HG02763 (cell line): ENCODE data around the gene LKAAEAR1.
"Not testable (repeated sequence)": the region's sequence is repeated elsewhere in the genome, so short reads cannot be mapped to it uniquely, and the experiment has no call there.

Experiments used
- ATAC-seq: cut with Tn5 transposase; IDR thresholded peaks from one replicate; pipeline ENCODE4 v1.9.1; 2021; ENCODE audit warnings: mild to moderate bottlenecking, moderate library complexity; ENCODE audit not compliant: unreplicated experiment

The LKAAEAR1 gene

DNA sequence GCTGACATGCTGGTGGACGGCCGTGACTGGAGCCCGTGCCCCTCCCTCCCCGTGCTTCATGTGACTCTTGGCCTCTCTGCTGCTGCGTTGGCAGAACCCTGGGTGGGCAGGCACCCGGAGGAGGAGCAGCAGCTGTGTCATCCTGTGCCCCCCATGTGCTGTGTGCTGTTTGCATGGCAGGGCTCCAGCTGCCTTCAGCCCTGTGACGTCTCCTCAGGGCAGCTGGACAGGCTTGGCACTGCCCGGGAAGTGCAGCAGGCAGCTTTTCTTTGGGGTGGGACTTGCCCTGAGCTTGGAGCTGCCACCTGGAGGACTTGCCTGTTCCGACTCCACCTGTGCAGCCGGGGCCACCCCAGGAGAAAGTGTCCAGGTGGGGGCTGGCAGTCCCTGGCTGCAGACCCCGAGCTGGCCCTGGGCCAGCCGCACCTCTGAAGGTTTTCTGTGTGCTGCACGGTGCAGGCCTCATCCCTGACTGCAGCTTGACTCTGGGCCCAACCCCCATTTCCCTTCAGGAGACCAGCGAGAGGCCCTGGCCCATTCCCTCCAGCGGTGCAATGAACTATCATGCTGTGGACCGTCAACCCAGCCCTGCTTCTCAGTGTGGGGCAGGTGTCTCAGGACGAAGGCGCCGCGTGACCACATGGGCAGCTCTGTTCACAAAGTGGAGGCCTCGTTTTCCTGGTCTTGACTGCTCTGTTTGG is 15.0 kb upstream of the LKAAEAR1 start:
- no peak for ATAC-seq

DNA sequence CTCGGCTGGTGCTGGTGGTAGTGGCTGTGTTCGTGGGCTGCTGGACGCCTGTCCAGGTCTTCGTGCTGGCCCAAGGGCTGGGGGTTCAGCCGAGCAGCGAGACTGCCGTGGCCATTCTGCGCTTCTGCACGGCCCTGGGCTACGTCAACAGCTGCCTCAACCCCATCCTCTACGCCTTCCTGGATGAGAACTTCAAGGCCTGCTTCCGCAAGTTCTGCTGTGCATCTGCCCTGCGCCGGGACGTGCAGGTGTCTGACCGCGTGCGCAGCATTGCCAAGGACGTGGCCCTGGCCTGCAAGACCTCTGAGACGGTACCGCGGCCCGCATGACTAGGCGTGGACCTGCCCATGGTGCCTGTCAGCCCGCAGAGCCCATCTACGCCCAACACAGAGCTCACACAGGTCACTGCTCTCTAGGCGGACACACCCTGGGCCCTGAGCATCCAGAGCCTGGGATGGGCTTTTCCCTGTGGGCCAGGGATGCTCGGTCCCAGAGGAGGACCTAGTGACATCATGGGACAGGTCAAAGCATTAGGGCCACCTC is 14.3 kb upstream of the LKAAEAR1 start:
- ATAC-seq = no peak

DNA sequence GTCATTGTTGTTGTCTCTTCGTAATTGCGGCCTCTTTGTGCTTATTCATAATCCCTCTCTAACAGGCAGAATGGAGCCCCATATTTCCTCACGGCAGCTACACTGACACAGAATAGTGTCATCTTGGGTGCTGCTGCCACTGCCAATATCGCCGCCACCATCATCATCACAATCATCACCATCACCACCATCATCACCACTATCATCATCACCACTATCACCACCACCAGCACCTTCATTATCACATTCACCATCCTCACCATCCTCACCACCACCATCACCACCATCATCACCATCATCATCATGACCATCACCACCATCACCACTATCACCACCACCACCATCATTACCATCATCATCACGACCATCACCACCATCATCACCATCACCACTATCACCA is 12.3 kb upstream of the LKAAEAR1 start:
- no peak for ATAC-seq

DNA sequence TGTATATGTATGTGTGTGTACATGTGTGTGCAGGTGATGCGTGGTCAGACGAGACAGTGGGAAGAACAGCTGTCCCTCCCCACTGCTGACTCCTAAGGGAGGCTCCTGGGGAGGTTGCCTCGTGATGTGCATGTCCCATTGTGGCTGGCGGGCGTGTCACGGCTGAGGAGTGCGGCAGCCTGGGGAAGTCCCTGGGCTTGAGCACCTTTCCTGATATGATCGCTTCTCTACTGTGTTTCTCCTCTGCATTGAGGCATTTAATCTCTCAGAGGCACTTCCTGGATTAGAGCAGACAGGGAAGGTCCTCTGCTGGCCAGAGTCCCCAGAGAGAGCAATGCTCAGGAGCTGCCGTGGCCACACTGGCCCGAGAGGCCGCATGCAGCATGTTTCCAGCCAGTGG is 11.7 kb upstream of the LKAAEAR1 start:
- no peak for ATAC-seq

DNA sequence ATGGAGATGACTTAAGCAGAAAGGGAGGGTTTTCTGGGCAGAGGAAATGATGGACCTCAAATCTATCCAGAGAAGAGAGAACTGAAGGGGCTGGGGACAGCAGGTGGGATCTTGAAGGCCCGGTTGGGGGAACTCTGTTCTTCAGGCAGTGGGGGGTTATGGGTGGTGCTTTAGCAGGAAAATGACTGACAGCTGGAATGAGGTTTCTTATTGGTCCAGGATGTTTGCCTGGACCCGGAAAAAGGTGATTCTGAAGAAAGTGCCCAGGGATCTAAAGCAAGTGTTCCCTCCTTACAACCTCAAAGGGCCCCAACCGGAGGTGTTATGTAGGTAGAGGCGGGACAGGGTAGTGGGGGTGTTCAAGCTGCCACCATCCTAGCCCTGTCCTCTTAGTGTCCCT is 11.3 kb upstream of the LKAAEAR1 start:
- no peak for ATAC-seq

DNA sequence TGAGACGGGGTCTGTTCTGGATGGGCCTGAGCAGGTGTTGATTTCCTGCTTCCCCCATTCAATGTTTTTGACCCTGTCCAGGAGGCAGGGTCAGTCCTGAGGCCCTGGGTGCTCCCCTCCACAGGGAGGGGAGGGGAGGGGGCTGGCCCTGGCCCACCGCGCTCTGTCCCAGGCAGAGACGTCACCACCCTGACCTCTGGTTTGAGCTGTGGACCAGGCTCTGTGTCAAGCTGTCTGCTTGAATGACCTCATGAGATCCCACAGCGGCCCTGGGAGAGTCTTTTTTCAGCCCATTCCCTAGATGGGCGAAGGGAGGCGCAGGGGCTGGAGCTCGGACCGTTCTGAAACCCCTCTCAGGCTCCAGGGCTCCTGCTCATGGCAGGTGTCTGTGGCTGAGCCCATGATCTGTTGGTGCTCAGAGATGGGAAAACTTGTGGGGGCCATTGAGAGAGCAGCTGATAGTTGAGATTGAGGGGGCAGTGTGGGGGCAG is 8.9 kb upstream of the LKAAEAR1 start:
- no peak for ATAC-seq

DNA sequence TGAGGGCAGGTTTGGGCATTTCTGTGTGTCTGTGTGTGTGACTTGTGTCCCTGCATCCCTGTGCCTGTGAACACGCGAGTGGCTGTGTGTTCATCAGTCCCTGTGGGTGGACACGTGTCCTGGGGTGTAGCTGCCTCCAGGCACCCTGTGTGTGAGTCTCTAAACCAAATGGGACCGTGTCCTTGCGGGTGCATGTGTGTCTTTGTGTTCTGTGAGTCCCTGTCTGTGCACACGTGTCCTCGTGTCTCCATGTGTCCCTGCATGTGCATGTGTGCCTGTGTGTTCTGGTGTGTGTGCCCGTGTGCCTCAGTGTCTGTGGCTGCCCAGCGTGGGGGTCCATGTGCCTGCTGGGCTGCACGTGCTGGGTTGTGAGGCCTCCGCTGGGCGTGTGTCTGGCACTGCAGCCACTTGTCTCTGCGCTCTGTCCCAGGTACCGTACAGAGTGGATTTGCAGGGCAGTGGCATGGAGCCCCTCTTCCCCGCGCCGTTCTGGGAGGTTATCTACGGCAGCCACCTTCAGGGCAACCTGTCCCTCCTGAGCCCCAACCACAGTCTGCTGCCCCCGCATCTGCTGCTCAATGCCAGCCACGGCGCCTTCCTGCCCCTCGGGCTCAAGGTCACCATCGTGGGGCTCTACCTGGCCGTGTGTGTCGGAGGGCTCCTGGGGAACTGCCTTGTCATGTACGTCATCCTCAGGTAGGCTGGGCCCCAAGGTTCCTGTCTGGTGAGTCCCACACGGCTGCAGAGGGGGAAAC is 8.2 kb upstream of the LKAAEAR1 start:
- ATAC-seq = no peak

DNA sequence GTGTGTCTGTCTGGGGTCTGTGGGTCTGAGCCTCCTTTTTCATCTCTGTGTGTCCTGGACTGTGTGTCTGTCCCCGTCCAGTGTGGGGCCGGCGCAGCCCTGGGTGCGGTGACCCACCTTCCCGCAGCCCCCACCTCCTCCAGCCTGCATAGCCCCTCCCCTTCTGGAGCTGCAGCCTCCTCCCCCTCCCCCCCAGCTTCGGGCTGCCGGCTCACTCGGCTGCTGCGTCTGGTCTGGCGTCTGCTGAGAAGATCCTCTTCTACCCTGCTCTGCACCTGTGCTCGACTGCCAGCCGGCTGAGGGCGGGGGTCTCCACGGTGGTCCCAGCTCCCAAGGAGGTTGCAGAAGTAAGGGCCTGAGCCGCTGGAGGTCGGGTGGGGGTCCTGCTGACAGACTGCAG is 7.6 kb upstream of the LKAAEAR1 start:
- no peak for ATAC-seq

DNA sequence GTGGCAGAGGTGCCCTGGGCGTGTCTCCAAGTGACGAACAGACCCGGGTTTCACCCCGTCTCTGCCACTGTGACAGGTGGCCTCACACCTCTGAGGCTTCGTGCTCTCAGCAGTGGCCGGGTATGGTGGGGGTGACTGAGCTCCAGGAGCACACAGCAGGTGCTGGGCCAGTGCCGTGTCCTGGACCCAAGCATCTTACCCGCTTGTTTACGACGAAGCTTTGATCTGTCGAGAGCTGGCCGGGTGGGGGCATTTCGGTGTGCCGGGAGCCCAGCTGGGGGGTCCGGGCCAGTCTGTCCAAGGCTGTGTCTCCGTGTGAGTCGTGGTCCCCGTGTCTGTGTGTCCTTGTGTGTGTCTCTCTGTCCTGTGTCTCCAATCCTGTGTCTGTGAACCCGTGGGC is 7.1 kb upstream of the LKAAEAR1 start:
- ATAC-seq = no peak

DNA sequence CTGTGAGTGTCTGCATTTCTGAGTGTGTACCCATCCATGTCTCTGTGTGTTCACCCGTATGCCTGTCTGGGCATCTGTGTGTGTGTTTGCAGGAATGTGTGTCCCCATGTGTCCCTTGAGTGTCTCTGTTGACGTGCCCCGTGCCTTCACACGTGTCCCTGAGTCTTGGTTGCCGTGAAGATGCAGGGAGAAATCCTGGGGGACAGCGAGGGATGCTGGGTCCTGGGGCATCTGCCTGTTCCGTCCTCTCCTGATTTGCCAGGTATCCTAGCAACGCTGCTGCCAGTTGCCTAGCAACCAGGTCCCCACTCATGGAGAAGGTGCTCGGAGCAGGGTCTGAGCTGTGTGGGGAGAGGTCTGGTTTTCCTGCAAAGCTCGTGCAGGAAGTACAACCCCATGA is 6.0 kb upstream of the LKAAEAR1 start:
- no peak for ATAC-seq

DNA sequence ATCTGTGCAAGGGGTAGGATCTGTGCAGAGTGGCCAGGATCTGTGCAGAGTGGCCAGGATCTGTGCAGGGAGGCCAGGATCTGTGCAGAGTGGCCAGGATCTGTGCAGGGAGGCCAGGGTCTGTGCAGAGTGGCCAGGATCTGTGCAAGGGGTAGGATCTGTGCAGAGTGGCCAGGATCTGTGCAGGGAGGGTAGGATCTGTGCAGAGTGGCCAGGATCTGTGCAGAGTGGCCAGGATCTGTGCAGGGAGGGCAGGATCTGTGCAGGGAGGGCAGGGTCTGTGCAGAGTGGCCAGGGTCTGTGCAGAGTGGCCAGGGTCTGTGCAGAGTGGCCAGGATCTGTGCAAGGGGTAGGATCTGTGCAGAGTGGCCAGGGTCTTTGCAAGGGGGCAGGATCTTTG is 4.4 kb upstream of the LKAAEAR1 start:
- ATAC-seq = not testable (repeated sequence)

DNA sequence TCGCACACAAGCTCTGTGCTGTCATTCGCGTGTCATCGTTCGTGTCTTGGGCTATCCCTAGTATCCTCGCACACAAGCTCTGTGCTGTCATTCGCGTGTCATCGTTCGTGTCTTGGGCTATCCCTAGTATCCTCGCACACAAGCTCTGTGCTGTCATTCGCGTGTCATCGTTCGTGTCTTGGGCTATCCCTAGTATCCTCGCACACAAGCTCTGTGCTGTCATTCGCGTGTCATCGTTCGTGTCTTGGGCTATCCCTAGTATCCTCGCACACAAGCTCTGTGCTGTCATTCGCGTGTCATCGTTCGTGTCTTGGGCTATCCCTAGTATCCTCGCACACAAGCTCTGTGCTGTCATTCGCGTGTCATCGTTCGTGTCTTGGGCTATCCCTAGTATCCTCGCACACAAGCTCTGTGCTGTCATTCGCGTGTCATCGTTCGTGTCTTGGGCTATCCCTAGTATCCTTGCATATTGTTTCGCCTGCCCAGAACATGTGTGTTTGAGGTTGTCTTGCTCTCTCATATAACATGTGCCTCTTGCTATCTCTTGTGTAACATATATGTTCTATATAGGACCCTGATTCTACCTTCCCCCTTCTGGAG is 3.1 kb upstream of the LKAAEAR1 start:
- ATAC-seq = not testable (repeated sequence)

DNA sequence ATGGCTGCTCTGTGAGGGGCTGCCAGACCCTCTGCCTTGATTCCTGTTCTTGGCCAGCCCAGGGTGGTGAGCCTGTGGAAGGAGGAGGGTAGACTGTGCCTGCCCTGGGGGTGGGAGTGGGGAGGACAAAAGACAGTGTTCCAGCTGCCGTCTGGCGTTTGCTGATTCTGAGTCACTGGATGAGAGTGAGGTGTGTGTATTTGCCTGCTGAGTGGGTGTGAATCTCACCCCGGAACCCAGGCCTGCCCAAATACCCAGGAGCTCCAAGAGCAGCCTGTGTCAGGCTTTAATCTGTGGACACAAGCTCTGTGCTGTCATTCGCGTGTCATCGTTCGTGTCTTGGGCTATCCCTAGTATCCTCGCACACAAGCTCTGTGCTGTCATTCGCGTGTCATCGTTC is 2.6 kb upstream of the LKAAEAR1 start:
- ATAC-seq = no peak

DNA sequence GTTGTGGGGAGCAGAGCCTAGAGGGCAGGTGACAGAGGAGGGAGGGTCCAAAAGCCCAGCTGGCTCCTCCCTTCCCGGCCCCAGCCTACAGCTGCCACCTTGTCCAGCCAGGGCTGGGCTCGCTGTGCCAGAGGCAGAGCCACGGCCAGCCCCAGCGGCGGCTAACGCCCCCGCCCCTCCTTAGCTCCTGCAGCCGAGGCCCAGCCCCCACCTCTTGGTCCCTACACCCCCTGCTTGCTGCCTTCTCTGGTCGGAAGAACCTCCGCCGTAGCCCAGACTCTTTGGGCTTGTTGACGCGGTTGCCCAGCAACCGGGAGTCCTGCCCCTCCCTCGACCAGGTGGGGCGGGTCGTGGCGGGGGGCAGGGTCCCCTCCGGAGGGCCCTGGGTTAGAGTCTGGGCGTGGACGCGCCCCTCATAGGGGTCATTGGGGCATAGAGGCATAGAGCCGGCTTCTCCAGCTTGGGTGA is 521 bp upstream of the LKAAEAR1 start:
- ATAC-seq = no peak

DNA sequence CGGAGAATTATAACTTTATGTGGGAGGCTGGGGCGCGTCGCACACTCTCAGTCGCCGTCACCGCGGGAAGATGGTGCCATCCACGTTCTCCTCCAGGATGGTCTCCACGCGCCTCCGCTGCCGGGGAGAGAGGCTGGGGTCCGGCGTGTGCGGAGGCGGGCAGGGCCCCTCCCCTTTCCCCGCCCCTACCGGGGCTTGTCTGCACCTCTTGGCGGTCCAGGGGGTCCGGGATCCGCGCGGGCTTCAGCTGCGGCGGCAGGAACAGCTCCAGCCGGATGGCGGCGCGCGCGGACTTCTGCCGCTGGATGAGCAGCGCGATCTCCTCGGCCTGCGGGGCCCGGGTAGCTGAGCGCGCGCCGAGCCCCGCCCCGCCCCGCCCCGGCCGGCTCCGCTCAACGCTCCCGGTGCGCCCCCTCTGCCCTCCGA is 807 bp downstream of the LKAAEAR1 start:
- ATAC-seq = no peak

DNA sequence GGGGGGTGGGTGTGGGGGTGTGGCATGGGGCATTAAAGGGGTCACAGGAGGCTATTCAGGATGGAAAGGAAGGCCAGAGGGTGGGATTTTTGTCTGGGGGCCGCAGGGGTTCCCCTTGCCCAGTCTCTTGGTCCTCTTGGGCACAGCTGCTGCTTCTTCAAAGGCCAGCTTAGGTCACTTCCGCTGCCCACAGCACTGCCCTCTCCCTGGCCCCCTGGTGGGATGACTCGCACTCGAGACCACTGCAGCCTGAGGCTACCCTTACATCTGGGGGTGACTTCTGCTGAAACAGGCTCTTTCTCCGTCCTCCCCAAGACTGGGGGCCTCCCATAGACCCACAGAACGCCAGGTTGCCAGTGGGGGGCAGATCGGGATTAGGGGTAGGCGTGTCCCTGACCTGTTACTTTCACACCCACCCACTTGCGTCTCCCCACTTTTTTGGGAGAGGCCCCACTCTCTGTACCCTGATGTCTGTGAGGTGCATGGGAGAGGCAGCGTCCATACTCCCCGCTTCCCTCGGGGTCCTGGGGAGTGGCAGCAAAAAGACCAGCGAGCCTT is 1.3 kb downstream of the LKAAEAR1 start:
- no peak for ATAC-seq

DNA sequence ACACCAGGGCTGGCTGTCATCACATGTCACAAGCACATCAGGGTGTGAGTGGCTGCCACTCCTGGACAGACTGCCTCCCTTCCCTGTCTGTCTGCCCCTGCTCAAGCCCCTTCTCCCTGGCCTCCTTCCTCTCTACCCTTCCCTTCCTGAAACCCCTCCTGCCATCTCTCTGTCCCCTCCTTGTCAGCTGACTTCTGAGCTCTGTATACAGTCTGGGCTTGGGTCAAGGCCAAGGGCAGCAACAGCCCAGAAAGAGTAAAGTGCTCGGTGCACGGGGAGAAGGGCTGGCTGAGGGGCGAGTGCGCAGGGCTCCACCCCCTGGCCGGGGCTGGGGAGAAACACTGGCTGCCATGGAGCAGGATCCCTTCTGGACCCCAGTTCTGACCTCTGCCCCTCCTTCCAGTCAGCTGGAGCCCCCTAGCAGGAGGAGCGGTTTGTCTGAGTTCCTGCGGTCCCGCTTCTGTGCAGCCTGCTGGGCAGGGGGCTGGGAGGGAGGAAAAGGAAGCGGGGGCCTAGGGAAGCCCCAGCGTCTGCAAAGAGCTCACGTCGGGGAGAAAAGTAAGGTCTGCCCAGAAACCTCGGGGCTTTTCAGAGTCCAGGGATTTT is 2.0 kb downstream of the LKAAEAR1 start:
- ATAC-seq = no peak

DNA sequence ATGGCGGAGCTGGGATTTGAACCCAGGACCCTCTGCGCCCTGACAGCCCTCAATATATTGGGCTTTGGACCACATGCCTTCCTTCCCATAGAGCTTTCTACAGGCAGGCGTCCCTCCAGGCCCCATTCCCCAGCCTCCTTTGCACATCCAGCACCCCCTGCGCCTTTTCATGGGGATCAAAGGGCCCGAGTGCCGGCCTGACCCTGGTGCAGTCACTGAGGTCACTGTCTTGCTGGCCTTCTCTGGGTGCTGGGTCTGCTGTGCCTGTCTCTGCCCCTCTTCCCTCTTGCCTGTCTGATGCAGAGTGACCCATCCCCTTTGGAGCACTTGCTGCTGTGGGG is 2.6 kb downstream of the LKAAEAR1 start:
- no peak for ATAC-seq

DNA sequence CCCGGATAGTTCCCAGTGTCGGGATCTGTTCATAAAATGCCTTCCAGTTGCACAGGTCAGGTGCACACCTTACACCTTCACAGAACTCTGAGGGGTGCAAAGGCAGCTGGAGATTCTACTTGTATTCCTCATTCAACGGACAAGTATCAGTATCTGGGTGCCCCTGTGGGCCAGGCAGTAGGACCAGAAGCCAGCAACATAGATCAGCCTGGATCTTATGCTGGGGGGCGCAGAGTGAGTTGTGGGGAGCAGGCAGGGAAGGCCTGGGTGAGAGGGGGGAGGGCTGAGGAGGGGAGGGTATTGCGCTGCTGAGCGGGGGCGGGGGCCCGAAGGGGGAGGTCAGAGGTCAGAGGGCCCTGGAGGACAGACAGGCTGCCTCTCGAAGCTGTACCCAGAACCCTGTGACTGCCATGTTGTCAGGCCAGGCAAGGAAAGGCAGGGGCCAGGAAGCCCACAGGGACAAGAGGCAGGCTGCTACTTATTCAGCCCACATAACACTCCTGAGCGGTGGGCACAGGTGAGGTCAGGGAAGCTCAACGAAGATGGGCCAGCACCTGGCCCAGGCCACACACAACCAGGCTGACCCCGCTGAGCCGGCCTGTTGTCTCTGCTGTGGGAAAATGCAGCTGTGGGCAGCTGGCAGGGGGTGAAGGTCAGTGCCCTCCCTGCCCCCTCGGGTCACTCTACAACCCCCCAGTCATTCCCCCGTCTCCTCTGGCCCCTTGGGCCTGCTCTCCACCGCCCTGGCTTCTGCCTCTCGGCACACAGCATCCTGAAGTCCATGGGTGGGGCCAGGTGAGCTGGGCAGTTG is 3.2 kb downstream of the LKAAEAR1 start:
- no peak for ATAC-seq
